ENCODE data around the gene MYO5C.

DNA sequence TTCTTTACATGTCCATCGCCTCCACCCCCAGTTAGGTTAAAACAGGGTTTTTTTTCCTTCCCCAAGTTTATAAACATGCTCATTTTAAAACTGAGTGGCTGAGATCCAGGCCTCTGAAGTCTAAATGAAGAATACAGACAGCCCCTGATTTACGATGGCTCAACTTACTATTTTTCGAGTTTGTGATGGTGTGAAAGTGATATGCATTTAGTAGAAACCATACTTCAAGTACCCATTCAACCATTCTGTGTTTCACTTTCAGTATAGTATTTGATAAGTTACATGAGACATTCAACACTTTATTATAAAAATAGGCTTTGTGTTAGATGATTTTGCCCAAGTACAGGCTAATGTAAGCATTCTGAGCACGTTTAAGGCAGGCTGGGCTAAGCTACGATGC is 73.9 kb downstream of the MYO5C start:
- TF ChIP-seq POLR2A (IDR thresholded peaks at IDR 0.05; ENCODE audit: low read depth) = no peak
- TF ChIP-seq, protein P1, sequence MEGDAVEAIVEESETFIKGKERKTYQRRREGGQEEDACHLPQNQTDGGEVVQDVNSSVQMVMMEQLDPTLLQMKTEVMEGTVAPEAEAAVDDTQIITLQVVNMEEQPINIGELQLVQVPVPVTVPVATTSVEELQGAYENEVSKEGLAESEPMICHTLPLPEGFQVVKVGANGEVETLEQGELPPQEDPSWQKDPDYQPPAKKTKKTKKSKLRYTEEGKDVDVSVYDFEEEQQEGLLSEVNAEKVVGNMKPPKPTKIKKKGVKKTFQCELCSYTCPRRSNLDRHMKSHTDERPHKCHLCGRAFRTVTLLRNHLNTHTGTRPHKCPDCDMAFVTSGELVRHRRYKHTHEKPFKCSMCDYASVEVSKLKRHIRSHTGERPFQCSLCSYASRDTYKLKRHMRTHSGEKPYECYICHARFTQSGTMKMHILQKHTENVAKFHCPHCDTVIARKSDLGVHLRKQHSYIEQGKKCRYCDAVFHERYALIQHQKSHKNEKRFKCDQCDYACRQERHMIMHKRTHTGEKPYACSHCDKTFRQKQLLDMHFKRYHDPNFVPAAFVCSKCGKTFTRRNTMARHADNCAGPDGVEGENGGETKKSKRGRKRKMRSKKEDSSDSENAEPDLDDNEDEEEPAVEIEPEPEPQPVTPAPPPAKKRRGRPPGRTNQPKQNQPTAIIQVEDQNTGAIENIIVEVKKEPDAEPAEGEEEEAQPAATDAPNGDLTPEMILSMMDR (IDR thresholded peaks at IDR 0.05) = no peak
- no peak for TF ChIP-seq POLR2AphosphoS5 (IDR thresholded peaks at IDR 0.05)
- no peak for TF ChIP-seq EP300 (IDR thresholded peaks at IDR 0.05)
